Fibroblast of upper back skin (primary cell): ENCODE measurements around the gene WDR12.
"Not testable (repeated sequence)": the region's sequence is repeated elsewhere in the genome, so short reads cannot be mapped to it uniquely, and the experiment has no call there.

Experiments
- DNase-seq: peaks from one replicate; pipeline ENCODE4 v3.0.0-alpha.2; 2013

Gene WDR12

GRCh38 chr2:202883987-202884675 lies 27.3 kb downstream of the WDR12 start:
- DNase-seq = peak; percentile 11

- DNase-seq = no peak
These were observed 29.9 kb downstream of the WDR12 start for GRCh38 chr2:202881570-202881969.

- DNase-seq = no peak
These were observed 33.8 kb downstream of the WDR12 start for GRCh38 chr2:202877699-202878098.

- DNase-seq = peak; percentile 58
These were observed 40.0 kb downstream of the WDR12 start, which contains the start of gene ICA1L for GRCh38 chr2:202871300-202872141. Gene ICA1L (minus strand): TSS chr2:202871766. CDS start chr2:202829009, 42,757 bp downstream.

- peak; percentile 50 for DNase-seq
These were observed 40.8 kb downstream of the WDR12 start for GRCh38 chr2:202870431-202871299.

- no peak for DNase-seq
These were observed 49.5 kb downstream of the WDR12 start for GRCh38 chr2:202861987-202862386.

GRCh38 chr2:202858601-202859000 lies 52.9 kb downstream of the WDR12 start:
- no peak for DNase-seq

- not testable (repeated sequence) for DNase-seq
These were observed 62.1 kb downstream of the WDR12 start for GRCh38 chr2:202849343-202849742.

GRCh38 chr2:202848813-202849212 lies 62.7 kb downstream of the WDR12 start:
- DNase-seq = no peak

- DNase-seq = no peak
These were observed 63.6 kb downstream of the WDR12 start for GRCh38 chr2:202847693-202848524.

GRCh38 chr2:202844656-202845055 lies 66.8 kb downstream of the WDR12 start:
- no peak for DNase-seq

GRCh38 chr2:202842690-202843089 lies 68.8 kb downstream of the WDR12 start:
- DNase-seq = no peak

GRCh38 chr2:202841090-202841867 lies 70.2 kb downstream of the WDR12 start:
- no peak for DNase-seq

GRCh38 chr2:202831242-202832220 lies 79.9 kb downstream of the WDR12 start:
- peak; percentile 67 for DNase-seq

GRCh38 chr2:202824901-202825300 lies 86.6 kb downstream of the WDR12 start:
- DNase-seq = peak; percentile 34
